ENCODE data around the gene NPPC. TPM values are rescaled to one million over a fixed set of nuclear protein-coding genes. Genes with fewer than 3 reads are reported as not detected.
"Not testable (repeated sequence)": the region's sequence is repeated elsewhere in the genome, so short reads cannot be mapped to it uniquely, and the experiment has no call there.

Gene NPPC
- total RNA-seq, 1 experiment from 2014 or later, result not detected

DNA sequence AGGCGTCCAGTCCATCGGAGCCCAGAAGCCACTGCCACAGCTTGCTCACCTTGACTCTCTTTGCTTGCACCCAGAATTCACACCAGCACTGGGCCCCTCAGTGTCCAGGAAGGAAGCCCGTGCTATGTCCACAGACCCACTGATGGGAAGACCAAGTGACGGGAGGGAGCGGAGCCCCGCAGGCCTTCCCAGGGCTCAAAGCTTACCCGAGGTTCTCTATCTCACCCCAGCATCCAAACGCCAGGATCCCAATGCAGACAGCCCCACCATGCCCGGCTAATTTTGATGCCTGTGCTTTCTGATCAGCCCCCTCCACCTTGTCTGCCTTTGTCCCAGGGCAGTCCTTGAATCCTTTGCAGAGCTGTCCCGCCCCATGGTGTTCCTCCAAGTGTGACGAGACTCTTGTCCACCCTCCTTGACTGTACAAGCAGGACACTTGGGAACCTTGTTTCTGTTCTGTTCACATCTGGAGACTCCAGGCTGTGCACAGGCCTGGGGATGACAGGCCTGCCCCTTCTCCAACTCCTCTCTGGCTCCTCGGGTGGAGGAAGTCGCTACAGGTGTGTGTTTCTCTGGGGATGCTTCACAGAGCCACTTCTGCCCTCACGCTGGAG lies 12.0 kb downstream of the NPPC start:
- no TSS peak for BruUV-seq (replicated peaks)
- POLR2A ChIA-PET (ENCODE audit: unreplicated experiment), result no interaction called here

GRCh38 chr2:231911381-231911780 lies 14.8 kb downstream of the NPPC start:
- no peak for TF ChIP-seq EZH2 (IDR thresholded peaks at IDR 0.05; ENCODE audit: low read depth)
- TF ChIP-seq, protein P1, sequence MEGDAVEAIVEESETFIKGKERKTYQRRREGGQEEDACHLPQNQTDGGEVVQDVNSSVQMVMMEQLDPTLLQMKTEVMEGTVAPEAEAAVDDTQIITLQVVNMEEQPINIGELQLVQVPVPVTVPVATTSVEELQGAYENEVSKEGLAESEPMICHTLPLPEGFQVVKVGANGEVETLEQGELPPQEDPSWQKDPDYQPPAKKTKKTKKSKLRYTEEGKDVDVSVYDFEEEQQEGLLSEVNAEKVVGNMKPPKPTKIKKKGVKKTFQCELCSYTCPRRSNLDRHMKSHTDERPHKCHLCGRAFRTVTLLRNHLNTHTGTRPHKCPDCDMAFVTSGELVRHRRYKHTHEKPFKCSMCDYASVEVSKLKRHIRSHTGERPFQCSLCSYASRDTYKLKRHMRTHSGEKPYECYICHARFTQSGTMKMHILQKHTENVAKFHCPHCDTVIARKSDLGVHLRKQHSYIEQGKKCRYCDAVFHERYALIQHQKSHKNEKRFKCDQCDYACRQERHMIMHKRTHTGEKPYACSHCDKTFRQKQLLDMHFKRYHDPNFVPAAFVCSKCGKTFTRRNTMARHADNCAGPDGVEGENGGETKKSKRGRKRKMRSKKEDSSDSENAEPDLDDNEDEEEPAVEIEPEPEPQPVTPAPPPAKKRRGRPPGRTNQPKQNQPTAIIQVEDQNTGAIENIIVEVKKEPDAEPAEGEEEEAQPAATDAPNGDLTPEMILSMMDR (conservative IDR thresholded peaks at IDR 0.05), result no peak
- intact Hi-C loops (cut with micrococcal nuclease; ENCODE audit: unreplicated experiment), result no loop called here
- no peaks in the 10 kb centered on the region for H3K9me3 ChIP-seq (ENCODE audit: insufficient read depth, low read depth)
- no peaks in the 10 kb centered on the region for H3F3A ChIP-seq (ENCODE audit: insufficient read depth, low read depth)
- H3K27ac ChIP-seq, result no peak overlapping the region
- no peaks in the 10 kb centered on the region for H4K20me1 ChIP-seq (ENCODE audit: insufficient read depth)
- no peak overlapping the region for H3K4me3 ChIP-seq
- no peaks in the 10 kb centered on the region for H3K27me3 ChIP-seq (ENCODE audit: insufficient read depth, low read depth)
- H3K9me2 ChIP-seq (ENCODE audit: insufficient read depth), result no peaks in the 10 kb centered on the region
- no peak overlapping the region for H3K4me2 ChIP-seq
- CTCF ChIA-PET, result interaction anchor here (0.6 kb wide), 1 partner anchor 416 kb away, joined by 3 read pairs; no protein-coding TSS in a partner anchor
- POLR2A ChIA-PET (ENCODE audit: unreplicated experiment), result interaction anchor here (0.6 kb wide), 1 partner anchor 99 kb away, joined by 10 read pairs; no protein-coding TSS in a partner anchor
- no peak for DNase-seq
- no TSS peak for BruUV-seq (replicated peaks)
- H3K4me1 ChIP-seq (replicated peaks; ENCODE audit: insufficient read depth), result no peaks in the 10 kb centered on the region
- no peak overlapping the region for H2AFZ ChIP-seq
- no peaks in the 10 kb centered on the region for H3K79me2 ChIP-seq (ENCODE audit: low read depth)
- H3K36me3 ChIP-seq (ENCODE audit: low read depth), result no peaks in the 10 kb centered on the region

More for the DNA sequence above, 12.0 kb downstream of the NPPC start:
- H2AFZ ChIP-seq, result no peak overlapping the region
- H3K27me3 ChIP-seq (ENCODE audit: insufficient read depth, low read depth), result no peaks in the 10 kb centered on the region
- no peaks in the 10 kb centered on the region for H3K79me2 ChIP-seq (ENCODE audit: low read depth)
- H3K4me3 ChIP-seq, result no peak overlapping the region
- H3K36me3 ChIP-seq (ENCODE audit: low read depth), result no peaks in the 10 kb centered on the region
- no peak overlapping the region for H3K27ac ChIP-seq
- H3K4me2 ChIP-seq, result no peak overlapping the region
- TF ChIP-seq, protein P1 (conservative IDR thresholded peaks at IDR 0.05), result no peak
- no peak for TF ChIP-seq EZH2 (IDR thresholded peaks at IDR 0.05; ENCODE audit: low read depth)
- H3K9me2 ChIP-seq (ENCODE audit: insufficient read depth), result no peaks in the 10 kb centered on the region
- no peaks in the 10 kb centered on the region for H4K20me1 ChIP-seq (ENCODE audit: insufficient read depth)
- H3F3A ChIP-seq (ENCODE audit: insufficient read depth, low read depth), result no peaks in the 10 kb centered on the region
- H3K9me3 ChIP-seq (ENCODE audit: insufficient read depth, low read depth), result no peaks in the 10 kb centered on the region
- intact Hi-C loops (cut with micrococcal nuclease; ENCODE audit: unreplicated experiment), result no loop called here
- DNase-seq, result no peak
- CTCF ChIA-PET, result no interaction called here
- H3K4me1 ChIP-seq (replicated peaks; ENCODE audit: insufficient read depth), result no peaks in the 10 kb centered on the region

GRCh38 chr2:231910771-231911170 lies 15.4 kb downstream of the NPPC start:
- ChIA-PET CTCF (no interaction called here), POLR2A (ENCODE audit: unreplicated experiment) (no interaction called here)
- BruUV-seq (replicated peaks), result no TSS peak
- Histone ChIP-seq H2AFZ (no peak overlapping the region), H3K79me2 (ENCODE audit: low read depth) (no peaks in the 10 kb centered on the region), H3K9me3 (ENCODE audit: insufficient read depth, low read depth) (no peaks in the 10 kb centered on the region), H3K4me1 (replicated peaks; ENCODE audit: insufficient read depth) (no peaks in the 10 kb centered on the region), H3K36me3 (ENCODE audit: low read depth) (no peaks in the 10 kb centered on the region), H3K4me2 (no peak overlapping the region), H3K27ac (no peak overlapping the region), H4K20me1 (ENCODE audit: insufficient read depth) (no peaks in the 10 kb centered on the region), H3K27me3 (ENCODE audit: insufficient read depth, low read depth) (no peaks in the 10 kb centered on the region), H3K4me3 (no peak overlapping the region), H3F3A (ENCODE audit: insufficient read depth, low read depth) (no peaks in the 10 kb centered on the region), H3K9me2 (ENCODE audit: insufficient read depth) (no peaks in the 10 kb centered on the region)
- DNase-seq, result no peak
- no peak for TF ChIP-seq EZH2 (IDR thresholded peaks at IDR 0.05; ENCODE audit: low read depth)
- TF ChIP-seq, protein P1 (conservative IDR thresholded peaks at IDR 0.05), result no peak
- intact Hi-C loops (cut with micrococcal nuclease; ENCODE audit: unreplicated experiment), result no loop called here

- H3K27ac ChIP-seq; H4K20me1 ChIP-seq (ENCODE audit: insufficient read depth); POLR2A ChIA-PET (ENCODE audit: unreplicated experiment); H3K9me3 ChIP-seq (ENCODE audit: insufficient read depth, low read depth); H3K4me2 ChIP-seq; H3F3A ChIP-seq (ENCODE audit: insufficient read depth, low read depth); H3K27me3 ChIP-seq (ENCODE audit: insufficient read depth, low read depth); BruUV-seq (replicated peaks); CTCF ChIA-PET; H3K9me2 ChIP-seq (ENCODE audit: insufficient read depth); H3K79me2 ChIP-seq (ENCODE audit: low read depth); DNase-seq; H3K4me3 ChIP-seq; intact Hi-C loops (cut with micrococcal nuclease; ENCODE audit: unreplicated experiment); H3K4me1 ChIP-seq (replicated peaks; ENCODE audit: insufficient read depth); H3K36me3 ChIP-seq (ENCODE audit: low read depth); H2AFZ ChIP-seq: not testable (repeated sequence)
Measured at GRCh38 chr2:231910161-231910560, 16.0 kb downstream of the NPPC start.

All from PC-9 (cell line).